NCI-H1105 (cell line): ENCODE measurements around the gene FOXL1.

Experiments
- DNase-seq: peaks from one replicate; lab custom pipeline; 2025; lab: John Stamatoyannopoulos, UW

Gene FOXL1

DNA sequence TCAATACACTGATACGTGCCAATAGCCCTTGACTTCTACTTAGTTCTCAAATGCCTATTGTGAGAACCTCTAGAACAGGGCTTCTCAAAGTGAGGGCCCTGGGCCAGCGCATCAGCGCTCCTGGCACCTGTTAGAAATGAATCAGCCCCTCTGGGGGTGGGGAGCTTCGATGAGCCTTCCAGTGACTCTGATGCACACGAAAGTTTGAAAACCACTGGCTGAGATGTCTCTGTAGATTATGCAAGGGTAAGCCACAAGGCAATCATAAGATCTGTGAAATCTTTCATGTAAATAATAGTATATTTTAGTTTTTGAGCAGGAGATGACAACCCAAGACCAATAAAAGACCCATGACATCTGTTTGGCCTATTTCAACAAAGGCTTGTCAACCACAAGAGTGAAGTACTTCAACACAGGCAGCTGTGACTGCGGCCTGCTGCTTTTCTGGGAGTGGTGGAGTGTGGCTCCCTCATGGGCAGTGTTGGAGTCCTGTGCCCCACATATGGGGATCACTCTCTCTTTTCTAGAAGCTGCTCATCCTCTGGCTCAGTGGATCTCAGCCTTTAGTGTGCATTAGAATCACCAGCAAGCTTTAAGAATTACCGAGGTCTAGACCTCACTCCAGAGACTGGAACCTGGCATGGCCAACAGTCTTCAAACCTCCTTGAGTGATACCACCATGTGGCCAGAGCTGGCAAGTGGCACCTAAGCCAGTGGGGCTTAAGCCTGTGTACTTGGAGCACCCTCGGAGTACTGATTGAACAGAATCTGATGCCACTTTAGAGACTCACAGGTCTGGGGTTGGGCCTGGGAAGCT is 29.1 kb upstream of the FOXL1 start:
- DNase-seq: no peak

DNA sequence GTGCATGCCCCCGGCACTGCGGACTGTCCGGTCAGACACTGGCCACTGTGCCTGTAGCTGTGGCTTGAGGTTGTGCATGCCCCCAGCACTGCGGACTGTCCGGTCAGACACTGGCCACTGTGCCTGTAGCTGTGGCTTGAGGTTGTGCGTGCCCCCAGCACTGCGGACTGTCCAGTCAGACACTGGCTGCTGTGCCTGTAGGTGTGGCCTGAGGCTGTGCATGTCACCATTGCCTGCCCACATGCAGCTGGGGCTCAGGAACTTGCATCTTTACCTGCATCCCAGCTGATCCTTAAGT is 28.5 kb upstream of the FOXL1 start:
- DNase-seq: no peak

DNA sequence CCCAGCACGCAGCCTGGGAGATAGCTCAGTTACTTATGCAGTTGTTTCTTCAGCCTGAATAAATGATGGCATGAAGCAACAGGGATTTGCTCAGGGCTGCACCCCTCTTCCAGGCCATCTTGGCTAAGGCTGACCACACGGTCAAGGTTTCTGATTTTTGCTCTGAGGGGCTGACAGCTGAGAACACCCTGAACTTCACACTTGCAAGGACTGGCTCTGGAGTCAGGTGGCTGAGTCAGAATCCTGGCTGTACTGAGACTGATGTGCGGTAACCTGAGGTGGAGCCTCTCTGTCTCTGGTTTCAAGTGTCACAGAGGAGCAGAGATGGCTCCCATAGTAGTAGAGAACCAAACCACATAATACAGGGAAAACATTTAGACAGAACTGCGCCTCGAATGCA is 28.1 kb upstream of the FOXL1 start:
- no peak for DNase-seq

DNA sequence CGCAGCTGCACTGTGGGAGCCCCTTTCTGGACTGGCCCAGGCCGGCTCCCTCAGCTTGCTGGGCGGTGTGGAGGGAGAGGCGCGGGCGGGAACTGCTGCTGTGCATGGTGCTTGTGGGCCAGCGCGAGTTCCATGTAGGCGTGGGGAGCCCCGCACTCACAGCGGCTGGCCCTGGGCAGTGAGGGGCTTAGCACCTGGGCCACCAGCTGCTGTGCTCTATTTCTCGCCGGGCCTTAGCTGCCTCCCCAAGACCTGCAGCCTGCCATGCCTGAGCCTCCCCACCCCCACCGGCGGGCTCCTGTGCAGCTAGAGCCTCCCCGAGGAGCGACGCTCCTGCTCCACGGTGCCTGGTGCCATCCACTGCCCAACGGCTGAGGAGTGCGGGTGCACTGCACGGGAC is 25.0 kb upstream of the FOXL1 start:
- no peak for DNase-seq

DNA sequence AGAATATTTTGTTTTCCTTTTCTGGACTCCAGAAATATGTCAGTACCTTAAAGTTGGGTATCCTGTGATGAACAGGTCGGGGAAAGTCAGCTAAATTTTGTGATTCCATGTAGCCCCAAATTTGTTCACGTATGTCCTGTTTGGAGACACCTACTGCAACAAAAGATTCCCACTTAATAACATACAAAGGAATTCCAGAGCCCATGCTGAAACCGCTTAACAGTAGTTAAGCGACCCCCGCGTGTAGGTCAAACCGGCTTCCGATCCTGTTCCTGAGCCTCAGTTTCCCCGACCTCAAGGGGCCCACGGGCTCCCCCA is 23.8 kb upstream of the FOXL1 start:
- no peak for DNase-seq

DNA sequence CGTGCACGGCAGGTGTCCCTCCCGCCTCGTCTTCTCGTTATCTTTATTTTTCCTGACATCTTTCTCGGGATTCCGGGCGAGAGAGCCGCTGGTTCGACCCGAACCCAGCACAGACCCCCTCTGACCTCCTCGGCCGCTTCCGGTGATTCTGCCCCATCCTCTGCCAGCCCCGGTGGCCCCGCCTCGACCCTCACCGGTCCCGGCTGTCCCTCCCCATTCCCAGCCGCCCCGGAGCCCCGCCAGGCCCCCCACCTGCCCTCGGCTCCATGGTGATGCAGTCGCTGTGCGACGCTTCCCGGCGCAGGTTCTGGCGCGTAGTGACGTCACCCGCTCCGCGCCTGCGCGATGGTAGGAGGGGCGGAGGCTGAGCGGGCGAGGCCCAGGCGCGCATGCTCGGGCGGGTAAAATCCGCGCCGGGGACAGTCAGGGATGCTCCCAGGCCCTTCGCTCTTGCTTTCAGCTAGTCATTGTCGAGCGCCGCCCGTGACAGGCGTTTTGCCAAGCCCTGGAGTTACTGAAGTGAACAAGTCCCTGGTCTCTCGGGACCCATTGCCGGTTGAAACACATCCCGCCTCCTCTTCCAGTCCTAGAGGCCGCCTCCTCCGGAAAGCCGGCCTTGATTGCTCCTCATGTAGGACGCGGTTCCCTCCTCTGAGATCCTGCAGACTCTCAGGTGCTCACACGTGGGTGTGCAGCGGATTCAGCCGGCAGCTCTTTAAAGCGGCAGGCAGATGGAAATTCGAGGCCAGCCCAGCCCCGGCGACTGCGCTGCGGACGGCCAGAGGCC is 23.2 kb upstream of the FOXL1 start, which contains the start of gene MTHFSD:
Gene MTHFSD (minus strand): TSS at position 319 of the 787 bp plus-strand sequence. CDS start 51 bp downstream, at position 268.
- peak; percentile 63 for DNase-seq

DNA sequence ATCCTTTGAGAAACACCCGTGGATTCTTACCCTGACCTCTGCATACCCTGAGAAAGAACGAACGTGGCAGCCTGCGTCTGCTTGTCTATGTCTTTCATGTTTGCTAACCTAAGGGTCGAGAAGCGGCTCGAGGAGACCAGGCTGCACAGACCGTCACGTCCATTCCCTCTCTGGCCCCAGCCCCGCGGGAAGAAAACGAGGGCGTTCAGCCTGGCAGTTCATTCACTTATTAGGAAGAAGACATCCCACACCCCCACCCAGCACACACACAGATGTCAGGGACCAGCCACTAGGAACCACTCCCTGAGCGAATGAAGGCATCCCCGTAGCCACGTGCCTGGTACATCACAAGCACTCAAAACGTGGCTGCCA is 22.7 kb upstream of the FOXL1 start:
- DNase-seq: no peak

DNA sequence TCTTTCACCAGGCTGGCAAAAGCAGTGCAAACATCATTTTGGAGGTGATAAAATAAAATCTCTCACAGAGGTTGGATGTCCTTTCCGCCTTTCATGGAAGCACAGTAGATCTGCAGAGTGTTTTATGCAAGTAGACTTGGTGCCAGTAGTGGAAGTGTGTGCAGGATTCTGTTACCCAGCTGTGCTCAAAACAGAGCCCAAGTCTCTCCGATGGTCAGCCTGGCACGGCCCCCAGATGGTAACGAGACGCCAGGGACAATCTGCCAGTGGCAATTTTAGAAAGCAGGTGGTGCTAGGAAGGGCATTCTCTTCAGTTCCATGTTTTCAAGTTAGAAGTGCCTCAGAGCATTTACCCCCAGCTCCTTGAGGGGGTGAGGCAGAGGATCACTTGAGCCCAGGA is 21.8 kb upstream of the FOXL1 start:
- no peak for DNase-seq

DNA sequence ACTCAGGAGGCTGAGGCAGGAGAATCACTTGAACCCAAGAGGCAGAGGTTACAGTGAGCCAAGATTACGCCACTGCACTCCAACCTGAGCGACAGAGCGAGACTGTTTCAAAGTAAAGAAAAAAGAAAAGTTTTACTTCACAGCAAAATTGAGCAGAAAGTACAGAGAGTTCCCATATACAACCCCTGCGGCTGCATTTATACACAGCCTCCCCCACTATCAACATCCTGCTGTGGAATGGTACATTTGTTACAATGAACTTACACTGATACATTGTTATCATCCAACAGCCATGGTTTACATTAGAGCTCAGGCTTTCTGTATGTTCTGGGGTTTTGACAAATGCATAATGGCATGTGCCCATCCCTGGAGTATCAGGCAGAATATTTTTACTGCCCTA is 20.8 kb upstream of the FOXL1 start:
- no peak for DNase-seq

DNA sequence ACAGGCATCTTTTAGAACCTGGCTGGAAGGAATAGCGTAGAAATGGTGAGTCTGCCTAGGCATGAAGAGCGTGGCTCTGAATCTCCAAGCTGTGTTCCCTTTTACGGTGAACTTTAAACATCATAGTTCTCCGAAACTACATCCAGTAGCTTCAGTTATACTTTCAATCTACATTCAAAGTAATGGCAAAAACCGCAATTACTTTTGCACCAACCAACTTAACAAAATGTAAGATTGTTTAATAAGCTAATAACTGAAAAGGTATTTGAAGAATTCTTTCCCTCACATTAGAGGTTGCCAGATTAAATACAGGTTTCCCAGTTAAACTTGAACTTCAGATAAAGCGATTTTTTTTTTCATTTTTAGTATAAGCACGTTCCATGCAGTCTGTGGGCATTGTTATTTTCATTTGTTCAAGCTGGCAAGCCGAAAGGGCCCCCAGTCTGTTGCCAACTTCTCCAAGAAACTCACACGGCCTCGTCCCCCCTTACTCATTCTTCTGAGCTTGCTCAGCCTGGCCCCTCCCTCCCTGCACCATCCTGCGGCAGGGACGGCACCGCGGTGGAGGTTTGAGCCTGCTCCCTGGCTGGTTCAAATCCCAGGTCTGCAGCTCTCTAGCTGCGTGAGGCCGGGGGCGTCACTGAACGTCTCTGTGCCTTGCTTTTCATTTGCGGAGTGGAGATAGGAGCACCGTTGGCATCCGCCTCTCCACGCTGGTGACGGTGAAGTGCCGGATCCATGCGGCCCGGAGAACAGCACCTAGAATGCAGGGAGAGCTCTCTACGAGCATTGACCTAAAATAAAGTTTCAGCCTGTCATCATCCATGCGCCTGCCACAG is 19.8 kb upstream of the FOXL1 start:
- no peak for DNase-seq

DNA sequence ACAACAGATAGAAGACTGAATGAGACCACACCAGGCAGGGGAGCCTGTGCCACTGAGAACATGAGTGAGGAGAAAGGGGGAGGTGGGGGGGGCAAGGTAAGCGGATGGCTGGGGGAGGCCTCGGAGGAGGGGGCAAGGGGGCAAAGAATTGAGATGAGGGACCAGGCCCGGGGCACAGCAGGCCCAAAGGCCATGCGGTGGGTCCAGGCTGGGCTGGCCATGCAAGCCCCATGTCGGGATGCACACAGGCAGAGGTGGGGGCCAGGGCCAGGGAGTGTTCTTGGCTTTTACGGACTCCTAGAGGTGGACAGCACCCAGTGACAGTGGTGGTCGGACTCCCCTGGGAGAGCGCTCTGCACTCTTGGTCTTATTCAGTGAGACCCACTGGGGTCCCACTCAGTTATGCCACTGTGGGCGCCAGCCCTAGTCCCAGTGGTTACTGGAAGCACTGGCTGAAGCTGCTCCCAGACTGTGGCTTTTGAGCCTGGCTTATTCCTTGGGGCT is 18.5 kb upstream of the FOXL1 start:
- no peak for DNase-seq

DNA sequence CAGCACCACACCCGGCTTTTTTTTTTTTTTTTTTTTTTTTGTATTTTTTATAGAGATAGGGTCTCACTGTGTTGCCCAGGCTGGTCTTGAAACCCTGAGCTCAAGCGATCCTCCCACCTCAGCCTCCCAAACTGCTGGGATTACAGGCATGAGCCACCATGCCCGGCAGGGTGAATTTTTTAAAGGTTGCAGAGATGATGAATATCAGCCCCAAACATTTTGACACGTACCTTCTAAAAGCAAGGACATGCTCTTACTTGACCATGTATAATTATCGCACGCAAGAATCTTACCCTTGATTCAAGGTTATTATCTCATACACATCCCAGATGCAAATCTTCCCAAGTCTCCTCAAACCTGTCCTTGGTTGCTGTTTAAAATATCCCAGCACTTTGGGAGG is 16.0 kb upstream of the FOXL1 start:
- no peak for DNase-seq

DNA sequence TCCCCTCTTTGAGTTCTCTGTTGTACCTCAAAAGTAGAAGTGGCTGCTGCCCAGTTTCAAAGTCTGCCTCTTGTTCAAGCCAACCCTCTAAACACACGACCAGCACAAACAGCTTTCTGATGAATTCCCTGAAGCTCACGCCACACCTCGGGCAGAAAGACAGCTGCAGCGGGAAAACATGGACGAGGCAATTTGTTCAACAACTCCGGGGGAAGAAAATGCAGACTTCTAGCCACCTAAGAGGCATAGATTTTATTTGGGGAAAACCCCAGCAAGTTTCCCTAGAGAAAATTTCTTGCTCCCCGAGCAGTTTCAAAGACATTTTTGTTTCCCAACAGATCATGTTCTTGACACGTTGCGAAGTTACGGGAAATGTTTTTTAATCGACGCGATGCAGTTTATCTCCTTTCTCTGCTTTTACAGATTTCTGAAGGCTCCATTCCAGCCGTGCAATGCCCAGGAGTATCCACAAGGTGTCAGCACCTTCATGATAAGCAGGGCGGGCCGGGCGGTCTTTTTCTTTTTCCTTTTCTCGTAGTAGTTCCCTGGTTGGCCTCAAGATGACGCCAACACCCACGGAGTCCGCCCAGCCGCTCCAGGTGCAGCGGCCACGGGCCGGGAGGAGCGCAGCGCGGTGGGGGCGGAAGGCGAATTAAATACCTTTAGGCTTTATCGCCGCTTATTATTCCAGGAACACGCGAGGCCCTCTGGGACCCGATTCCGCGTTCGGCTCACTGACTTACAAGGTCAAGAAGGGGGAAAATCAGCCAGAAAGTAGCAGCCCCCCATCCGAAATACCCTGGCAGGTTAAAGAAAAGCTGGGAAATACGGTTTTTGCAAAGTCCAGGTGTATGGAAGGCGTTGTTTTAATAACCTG is 14.6 kb upstream of the FOXL1 start:
- peak; percentile 78 for DNase-seq

DNA sequence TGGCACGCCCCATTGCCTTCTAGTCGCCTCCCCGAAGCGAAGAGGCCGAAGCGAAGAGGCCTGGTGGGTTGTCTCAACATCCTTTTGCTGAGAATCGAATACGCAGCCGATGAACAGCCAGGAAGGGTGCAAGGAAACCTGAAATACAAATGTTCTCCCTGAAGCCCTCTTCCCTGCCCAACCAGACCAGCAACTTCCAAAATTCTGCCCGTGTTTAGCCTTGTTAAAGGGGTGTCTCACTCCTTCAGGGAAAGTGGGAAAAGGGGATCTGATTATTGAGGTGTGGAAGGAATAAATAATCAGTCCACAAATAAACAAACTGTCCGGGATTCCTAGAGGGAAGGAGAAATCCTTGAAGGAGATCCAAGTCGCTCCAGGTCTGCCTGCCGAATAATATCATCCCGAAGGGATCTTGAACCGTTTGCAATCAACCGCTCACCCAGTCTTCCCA is 13.1 kb upstream of the FOXL1 start:
- DNase-seq: no peak

DNA sequence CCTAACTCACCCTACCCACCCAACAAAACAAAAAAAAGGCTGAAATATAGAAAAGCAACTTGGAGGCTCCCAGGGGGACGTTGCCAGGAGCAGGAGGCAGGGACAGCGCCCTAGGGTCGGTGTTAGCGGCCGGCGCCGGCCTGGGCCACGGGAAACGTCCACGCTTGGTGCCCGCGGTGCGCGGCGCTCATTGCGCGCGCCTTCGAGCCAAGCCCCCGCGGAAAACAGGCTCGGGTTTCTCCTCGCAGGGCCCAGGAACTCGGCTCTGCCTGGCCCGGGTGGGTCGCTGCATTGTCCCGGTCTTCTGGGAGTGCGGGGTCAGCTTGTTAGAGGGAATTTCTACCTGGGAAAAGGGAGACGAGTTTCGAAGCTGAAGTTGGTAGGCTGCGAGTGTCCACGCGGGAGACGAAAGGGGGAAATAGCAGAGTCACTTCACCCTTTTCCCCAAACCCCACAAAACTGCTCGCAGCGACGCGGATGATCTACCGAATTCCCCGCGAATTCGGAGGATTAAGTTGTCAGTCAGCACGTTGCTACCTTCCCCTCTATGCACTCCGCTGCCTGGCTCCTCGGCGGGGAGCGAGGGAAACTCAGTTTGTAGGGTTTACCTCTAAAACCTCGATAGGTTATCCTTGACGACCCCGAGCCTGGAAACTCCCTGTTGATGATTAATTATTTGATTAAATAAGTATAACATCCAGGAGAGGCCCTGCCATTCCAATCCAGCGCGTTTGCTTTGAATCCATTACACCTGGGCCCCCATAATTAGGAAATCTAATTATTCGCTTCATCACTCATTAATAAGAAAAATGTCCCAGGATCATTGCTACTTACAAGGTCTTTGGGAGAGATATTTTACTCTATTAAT is 12.5 kb upstream of the FOXL1 start:
- DNase-seq: no peak

DNA sequence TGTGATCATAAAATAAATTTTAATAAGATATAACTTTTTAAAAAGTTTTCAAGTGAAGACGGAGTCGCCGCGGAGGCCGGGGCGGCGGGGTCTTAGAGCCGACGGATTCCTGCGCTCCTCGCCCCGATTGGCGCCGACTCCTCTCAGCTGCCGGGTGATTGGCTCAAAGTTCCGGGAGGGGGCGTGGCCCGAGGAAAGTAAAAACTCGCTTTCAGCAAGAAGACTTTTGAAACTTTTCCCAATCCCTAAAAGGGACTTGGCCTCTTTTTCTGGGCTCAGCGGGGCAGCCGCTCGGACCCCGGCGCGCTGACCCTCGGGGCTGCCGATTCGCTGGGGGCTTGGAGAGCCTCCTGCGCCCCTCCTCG is 11.8 kb upstream of the FOXL1 start, which contains the start of gene FOXC2:
Gene FOXC2 (plus strand): TSS at position 229 of the 365 bp plus-strand sequence. CDS start 507 bp downstream, outside the sequence.
- DNase-seq: no peak

DNA sequence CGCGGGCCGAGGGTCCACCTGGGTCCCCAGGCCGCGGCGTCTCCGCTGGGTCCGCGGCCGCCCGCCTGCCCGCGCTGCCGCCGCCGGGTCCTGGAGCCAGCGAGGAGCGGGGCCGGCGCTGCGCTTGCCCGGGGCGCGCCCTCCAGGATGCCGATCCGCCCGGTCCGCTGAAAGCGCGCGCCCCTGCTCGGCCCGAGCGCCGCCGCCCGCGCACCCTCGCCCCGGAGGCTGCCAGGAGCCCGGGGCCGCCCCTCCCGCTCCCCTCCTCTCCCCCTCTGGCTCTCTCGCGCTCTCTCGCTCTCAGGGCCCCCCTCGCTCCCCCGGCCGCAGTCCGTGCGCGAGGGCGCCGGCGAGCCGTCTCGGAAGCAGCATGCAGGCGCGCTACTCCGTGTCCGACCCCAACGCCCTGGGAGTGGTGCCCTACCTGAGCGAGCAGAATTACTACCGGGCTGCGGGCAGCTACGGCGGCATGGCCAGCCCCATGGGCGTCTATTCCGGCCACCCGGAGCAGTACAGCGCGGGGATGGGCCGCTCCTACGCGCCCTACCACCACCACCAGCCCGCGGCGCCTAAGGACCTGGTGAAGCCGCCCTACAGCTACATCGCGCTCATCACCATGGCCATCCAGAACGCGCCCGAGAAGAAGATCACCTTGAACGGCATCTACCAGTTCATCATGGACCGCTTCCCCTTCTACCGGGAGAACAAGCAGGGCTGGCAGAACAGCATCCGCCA is 11.2 kb upstream of the FOXL1 start:
- DNase-seq: no peak

DNA sequence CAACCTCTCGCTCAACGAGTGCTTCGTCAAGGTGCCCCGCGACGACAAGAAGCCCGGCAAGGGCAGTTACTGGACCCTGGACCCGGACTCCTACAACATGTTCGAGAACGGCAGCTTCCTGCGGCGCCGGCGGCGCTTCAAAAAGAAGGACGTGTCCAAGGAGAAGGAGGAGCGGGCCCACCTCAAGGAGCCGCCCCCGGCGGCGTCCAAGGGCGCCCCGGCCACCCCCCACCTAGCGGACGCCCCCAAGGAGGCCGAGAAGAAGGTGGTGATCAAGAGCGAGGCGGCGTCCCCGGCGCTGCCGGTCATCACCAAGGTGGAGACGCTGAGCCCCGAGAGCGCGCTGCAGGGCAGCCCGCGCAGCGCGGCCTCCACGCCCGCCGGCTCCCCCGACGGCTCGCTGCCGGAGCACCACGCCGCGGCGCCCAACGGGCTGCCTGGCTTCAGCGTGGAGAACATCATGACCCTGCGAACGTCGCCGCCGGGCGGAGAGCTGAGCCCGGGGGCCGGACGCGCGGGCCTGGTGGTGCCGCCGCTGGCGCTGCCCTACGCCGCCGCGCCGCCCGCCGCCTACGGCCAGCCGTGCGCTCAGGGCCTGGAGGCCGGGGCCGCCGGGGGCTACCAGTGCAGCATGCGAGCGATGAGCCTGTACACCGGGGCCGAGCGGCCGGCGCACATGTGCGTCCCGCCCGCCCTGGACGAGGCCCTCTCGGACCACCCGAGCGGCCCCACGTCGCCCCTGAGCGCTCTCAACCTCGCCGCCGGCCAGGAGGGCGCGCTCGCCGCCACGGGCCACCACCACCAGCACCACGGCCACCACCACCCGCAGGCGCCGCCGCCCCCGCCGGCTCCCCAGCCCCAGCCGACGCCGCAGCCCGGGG is 10.4 kb upstream of the FOXL1 start:
- no peak for DNase-seq
